HG03521 (cell line): ENCODE measurements around the gene MMP24OS.
"Not testable (repeated sequence)": the region's sequence is repeated elsewhere in the genome, so short reads cannot be mapped to it uniquely, and the experiment has no call there.

Experiments used
- ATAC-seq: cut with Tn5 transposase; IDR thresholded peaks from one replicate; pipeline ENCODE4 v1.9.1; 2021; ENCODE audit warnings: mild to moderate bottlenecking, moderate library complexity; ENCODE audit not compliant: unreplicated experiment

Gene MMP24OS

DNA sequence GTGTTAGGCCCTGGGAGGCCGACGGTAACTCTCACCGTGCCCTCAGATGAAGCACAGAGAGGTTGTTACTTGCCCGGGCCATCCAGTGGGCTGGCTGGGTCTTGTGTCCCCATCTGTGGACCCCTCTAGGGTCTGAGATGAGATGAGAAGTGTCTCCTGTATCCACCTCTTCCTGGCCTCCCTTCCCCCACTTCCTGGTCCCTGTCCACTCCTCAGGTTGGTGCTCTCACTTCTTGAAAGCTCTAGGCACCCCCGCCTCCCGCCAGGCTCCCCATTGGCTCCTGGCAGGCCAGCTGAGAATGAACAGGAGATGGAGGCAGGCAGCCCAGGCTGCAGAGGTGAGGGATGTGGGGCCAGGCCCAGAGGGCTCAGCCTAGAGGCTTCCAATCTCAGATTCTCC is 1.5 kb downstream of the MMP24OS start:
- no peak for ATAC-seq

DNA sequence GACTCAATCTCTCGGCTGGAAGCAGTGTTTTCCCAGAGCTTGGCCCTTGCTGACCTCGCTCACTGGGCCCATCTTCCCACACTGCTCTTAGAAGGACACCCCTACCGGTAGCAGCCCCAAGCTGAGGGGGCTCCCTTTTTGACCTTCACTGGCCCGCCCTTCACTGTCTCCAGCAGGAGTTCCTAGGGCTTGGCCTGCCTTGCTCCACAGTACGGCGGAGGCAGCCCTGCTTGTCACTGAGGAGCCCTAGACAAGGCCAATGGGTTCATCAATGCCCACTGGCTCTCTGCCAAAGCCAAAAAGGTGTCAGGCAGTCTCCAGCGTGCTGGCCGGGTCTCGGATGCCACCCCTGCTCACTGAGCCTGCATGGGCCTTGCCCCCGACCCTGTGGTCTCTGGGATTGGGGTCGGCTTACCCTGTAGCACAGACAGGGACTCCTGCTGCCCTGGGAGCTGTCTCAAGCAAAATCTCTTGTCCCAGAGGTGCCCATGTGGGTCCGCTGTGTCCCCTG is 2.1 kb downstream of the MMP24OS start:
- ATAC-seq, result no peak

- ATAC-seq, result no peak
Measured at GRCh38 chr20:35274172-35275092, 3.5 kb downstream of the MMP24OS start.

- ATAC-seq, result no peak
Measured at GRCh38 chr20:35273449-35274171, 4.3 kb downstream of the MMP24OS start.

GRCh38 chr20:35271904-35272303 is 6.0 kb downstream of the MMP24OS start:
- no peak for ATAC-seq

- no peak for ATAC-seq
Measured at GRCh38 chr20:35271073-35271882, 6.6 kb downstream of the MMP24OS start.

DNA sequence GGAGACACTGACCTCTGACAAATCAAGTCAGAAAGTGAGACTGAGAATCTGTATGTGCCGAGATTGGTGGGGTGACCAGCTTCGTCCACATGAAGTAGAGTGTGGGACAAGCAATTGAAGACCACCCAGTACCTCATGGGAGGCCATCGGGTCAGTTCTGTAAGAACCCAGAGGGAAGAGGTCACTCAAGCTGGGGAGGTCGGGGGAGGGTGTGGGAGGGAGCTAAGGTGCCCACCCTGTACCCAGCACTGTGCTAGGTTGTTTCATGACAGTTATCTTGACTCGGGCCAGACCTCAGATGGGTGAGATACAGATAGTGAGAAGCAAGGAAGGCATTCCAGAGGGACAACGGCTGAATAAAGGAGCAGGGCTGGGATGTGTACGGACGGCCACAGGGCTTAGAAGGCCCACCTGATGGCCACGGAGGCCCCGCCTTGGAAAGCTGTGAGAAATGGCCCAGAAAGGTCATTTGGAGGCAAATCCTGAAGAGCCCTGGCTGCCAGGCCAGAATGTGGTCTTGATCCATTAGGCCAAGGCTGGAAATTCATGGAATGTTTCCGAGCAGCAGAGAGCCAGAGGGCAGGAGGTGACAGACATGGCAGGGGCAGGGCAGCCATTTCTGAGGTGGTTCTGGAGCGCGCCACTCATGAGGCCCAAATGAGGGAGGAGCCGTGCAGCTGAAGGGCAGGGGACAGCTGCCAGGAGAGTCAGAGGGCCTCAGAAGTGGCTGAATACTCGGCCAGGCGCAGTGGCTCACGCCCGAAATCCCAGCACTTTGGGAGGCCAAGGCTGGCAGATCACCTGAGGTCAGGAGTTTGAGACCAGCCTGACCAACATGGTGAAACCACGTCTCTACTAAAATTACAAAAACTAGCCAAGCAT is 7.7 kb downstream of the MMP24OS start:
- ATAC-seq, result no peak

GRCh38 chr20:35269055-35269781 is 8.7 kb downstream of the MMP24OS start:
- no peak for ATAC-seq

GRCh38 chr20:35267092-35267491 is 10.8 kb downstream of the MMP24OS start:
- no peak for ATAC-seq

GRCh38 chr20:35264755-35265154 is 13.2 kb downstream of the MMP24OS start:
- no peak for ATAC-seq

GRCh38 chr20:35263532-35264341 is 14.2 kb downstream of the MMP24OS start:
- ATAC-seq, result no peak

DNA sequence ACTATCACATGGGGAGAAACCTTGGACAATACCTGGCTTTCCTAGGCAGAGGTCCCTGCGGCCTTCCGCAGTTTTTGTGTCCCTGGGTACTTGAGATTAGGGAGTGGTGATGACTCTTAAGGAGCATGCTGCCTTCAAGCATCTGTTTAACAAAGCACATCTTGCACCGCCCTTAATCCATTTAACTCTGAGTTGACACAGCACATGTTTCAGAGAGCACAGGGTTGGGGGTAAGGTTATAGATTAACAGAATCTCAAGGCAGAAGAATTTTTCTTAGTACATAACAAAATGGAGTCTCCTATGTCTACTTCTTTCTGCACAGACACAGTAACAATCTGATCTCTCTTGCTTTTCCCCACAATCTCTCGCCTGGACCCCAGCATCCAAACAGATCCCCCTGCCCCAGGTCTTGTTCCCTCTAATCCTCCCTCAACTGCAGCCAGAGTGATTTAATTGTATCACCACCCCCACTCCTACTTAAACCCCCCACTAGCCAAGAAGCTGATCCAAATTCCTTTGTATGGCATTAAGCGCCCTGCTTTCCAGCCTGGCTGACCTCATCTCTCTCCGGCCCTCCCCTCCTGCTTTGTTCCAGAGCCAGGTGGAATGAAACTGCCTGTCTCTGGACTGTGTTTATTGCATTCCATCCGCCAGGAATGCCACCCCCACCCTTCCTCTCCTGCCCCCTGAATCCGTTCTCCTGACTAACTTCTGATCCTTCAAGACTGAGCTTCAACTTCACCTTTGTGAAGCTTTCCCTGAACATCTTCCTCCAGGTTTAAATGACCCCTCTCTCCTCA is 15.0 kb downstream of the MMP24OS start:
- not testable (repeated sequence) for ATAC-seq

GRCh38 chr20:35262321-35262720 is 15.6 kb downstream of the MMP24OS start:
- not testable (repeated sequence) for ATAC-seq

DNA sequence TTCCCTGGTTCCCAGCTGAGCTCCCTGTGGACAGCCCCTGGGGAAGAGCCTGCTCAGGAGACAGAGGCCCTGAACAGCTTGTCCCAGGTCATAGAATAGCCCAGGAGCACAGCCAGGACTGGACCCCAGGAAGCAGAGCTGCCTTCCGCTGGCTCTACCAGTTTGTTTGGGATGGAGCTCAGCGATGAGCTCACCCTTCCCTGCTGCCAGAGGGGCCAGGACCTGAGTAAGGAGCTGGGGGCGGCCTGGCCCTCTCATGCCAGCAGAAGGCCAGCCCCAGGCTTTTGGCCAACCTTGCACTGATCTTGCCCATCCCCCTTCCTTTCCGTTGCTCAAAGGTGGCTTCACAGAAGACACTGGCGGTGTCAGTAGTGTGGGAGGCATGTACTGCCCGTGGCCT is 17.5 kb downstream of the MMP24OS start:
- no peak for ATAC-seq

- no peak for ATAC-seq
Measured at GRCh38 chr20:35257175-35257909, 20.6 kb downstream of the MMP24OS start.

GRCh38 chr20:35254448-35254999 is 23.4 kb downstream of the MMP24OS start:
- no peak for ATAC-seq

- ATAC-seq, result no peak
Measured at GRCh38 chr20:35253010-35253409, 24.9 kb downstream of the MMP24OS start.
